Esophagus squamous epithelium (tissue), 4 donors: ENCODE measurements around the gene SLC34A2.

Experiments used
- POLR2A ChIP-seq, 4 donors: fragments of 450-650 bp; IDR thresholded peaks; one replicate each; pipeline ENCODE4 v1.6.1; 2017; ENCODE audit warnings: antibody characterized with exemption in 4 of 4, mild to moderate bottlenecking in 4 of 4, moderate library complexity in 3 of 4
- TF ChIP-seq, protein P1 (sequence below), 6 experiments: fragments of 450-650 bp in 4 of 6; fragments of 200-600 bp in 2 of 6; sonication (generic) in 2 of 6; IDR thresholded peaks; one replicate each; pipeline ENCODE4 v1.5.1; 2016 to 2019; ENCODE audit warnings: antibody characterized with exemption in 6 of 6, mild to moderate bottlenecking in 4 of 6, moderate library complexity in 4 of 6

GRCh38 chr4:25672756-25673155 is 17.1 kb downstream of the SLC34A2 start:
- TF ChIP-seq, protein P1, sequence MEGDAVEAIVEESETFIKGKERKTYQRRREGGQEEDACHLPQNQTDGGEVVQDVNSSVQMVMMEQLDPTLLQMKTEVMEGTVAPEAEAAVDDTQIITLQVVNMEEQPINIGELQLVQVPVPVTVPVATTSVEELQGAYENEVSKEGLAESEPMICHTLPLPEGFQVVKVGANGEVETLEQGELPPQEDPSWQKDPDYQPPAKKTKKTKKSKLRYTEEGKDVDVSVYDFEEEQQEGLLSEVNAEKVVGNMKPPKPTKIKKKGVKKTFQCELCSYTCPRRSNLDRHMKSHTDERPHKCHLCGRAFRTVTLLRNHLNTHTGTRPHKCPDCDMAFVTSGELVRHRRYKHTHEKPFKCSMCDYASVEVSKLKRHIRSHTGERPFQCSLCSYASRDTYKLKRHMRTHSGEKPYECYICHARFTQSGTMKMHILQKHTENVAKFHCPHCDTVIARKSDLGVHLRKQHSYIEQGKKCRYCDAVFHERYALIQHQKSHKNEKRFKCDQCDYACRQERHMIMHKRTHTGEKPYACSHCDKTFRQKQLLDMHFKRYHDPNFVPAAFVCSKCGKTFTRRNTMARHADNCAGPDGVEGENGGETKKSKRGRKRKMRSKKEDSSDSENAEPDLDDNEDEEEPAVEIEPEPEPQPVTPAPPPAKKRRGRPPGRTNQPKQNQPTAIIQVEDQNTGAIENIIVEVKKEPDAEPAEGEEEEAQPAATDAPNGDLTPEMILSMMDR (IDR thresholded peaks at IDR 0.05): no peak
- no peak for TF ChIP-seq POLR2A (IDR thresholded peaks at IDR 0.05)
